ENCODE results near the gene NOC2L.

GRCh38 chr1:906600-907420 is 52.2 kb downstream of the NOC2L start:
- TF ChIP-seq POLR2A (IDR thresholded peaks at IDR 0.05; ENCODE audit: low read length) (no peak), GATA1 (IDR thresholded peaks at IDR 0.05; ENCODE audit: low read depth, low read length) (no peak)
